Mesenteric fat pad (tissue), 1 donor: ENCODE data around the gene DNAAF2. TPM values are rescaled to one million over a fixed set of nuclear protein-coding genes. Genes with fewer than 3 reads are reported as not detected.
"Not testable (repeated sequence)": the region's sequence is repeated elsewhere in the genome, so short reads cannot be mapped to it uniquely, and the experiment has no call there.

ENCODE experiments used
- DNase-seq: peaks from one replicate; pipeline ENCODE4 v3.0.0-alpha.2; 2020; ENCODE audit warnings: low spot score
- total RNA-seq: library from RNA; stranded (reverse); fragmentation: NEBNext Ultra II Directional; extraction: Animal tissue kit (Norgen Biotek cat#: 25700); gene quantifications from one replicate; pipeline ENCODE4 v1.2.1, GENCODE V29; 2021
- donor health status: DM: yes; HTN: yes; CAD: no.

The DNAAF2 gene
- total RNA-seq, 1 donor from 2014 or later, result 7.5 TPM

DNA sequence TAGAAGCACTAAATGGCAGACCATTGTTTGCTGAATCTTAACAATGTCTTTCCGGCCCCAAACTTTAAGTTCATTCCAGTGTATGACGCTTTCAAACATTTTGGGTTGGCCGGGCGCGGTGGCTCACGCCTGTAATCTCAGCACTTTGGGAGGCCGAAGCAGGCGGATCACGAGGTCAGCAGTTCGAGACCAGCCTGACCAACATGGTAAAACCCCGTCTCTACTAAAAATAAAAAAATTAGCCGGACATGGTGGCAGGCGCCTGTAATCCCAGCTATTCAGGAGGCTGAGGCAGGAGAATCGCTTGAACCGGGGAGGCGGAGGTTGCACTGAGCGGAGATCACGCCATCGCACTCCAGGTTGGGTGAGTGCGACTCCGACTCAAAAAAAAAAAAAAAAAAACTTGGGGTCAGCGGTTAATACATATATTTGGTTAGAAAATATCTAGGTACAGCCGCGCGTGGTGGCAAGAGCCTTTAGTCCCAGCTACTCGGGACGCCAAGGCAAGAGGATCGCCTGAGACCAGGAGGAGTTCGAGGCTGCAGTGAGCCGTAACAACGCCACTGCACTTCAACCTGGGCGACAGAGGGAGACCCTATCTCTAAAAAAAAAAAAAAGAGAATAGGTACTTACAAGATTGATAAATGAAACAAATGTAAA is 49.9 kb downstream of the DNAAF2 start:
- not testable (repeated sequence) for DNase-seq

GRCh38 chr14:49584058-49584457 is 51.0 kb downstream of the DNAAF2 start:
- no peak for DNase-seq

GRCh38 chr14:49583629-49584028 is 51.4 kb downstream of the DNAAF2 start:
- no peak for DNase-seq

DNA sequence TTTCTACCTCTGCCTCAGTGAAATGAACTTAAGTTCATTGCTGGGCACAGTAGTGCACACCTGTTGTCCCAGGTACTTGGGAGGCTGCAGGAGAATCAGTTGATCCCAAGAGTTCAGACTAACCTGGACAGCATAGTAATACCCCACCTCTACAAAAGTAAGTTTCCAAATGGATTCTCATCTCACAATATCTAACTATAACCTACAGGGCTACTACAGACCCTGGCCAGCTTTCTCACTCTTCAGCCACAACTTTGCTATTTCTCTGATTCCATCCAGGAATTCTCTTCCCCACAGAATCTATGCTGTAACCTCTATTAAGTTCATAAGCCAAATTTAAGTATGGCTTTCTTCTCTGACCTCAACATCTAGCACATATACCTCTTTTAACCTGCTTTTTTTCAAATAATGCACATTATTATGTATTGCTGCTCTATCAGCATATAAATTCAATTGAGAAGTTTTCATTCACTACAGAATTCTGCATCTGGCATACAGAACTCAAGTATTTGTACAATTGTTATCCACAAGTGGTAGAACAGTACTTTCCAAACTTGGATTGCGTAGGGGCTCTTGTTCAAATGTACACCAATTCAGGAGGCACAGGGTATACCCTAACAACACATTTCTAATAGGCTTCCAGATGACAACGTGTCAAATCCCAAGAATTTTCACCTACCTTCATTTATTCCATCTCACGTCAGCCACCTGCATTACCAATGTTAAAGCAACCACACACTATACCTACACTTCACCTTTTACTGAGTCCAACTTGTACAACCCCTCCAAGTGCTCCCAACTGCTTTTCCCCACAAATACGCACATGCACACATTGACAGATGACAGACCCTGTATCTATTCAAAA is 52.7 kb downstream of the DNAAF2 start:
- no peak for DNase-seq

DNA sequence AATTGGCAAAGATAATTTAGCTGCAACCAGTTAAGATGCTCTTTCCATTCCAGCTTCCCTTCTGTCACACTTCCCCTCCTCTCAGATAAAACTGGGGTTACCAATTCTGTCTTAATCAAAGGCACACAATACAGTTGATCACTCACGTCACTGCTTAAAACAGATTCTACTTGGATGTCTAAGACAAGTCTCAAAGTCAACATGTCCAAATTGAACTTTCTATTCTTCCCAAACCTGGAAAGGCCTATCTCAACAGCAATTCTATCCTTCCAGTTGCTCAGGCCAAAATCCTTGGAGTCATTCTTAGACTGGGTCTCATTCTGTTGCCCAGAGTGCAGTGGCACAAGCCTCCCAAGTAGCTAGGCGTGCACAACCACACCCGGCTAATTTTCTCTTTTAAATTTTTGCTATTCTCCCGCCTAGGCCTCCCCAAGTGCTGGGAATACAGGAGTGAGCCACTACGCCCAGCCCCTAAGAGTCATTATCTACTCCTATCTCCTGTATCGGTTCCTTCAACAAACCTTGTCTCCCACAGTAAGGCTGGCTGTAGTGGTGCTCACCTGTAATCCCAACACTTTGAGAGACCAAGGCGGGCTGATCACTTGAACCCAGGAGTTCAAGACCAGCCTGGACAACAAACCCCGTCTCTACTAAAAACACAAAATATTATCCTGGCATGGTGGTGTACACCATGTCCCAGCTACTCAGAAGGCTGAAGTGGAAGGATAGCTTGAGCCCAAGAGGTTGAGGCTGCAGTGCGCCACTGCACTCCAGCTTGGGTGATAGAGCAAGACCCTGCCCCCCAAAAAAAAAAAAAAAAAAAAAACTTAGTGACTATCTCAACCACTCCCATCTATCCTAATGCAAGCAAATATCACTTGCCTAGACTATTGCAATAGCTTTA is 53.6 kb downstream of the DNAAF2 start:
- DNase-seq, result no peak

- no peak for DNase-seq
Observed at GRCh38 chr14:49579841-49580240, 55.2 kb downstream of the DNAAF2 start.

DNA sequence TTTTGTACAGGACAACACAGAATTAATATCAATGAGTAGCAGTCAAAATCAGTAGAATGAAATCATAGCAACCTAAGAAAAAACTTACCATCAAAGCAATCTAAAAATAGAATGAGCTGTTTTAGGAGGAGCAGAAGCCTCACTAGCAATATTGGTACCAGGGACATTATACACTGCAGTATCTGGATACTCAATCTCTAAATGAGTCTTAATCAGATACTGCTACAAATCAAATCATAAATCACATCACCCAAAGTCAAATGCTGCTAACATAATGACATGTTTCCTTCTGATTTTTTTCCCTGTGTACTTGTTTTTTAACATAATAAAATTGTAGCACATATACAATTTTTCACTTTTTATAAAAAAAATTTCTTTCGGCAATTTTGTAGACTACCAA is 56.9 kb downstream of the DNAAF2 start:
- no peak for DNase-seq

Other genes with a start within 250 kb of the DNAAF2 start
- 1,006 TPM for gene RPS29, start 48.9 kb downstream of the DNAAF2 start, total RNA-seq
- gene LRR1, start 36.3 kb downstream of the DNAAF2 start, total RNA-seq, result 12.0 TPM
- gene RPL36AL, start 14.6 kb downstream of the DNAAF2 start, total RNA-seq, result 138 TPM
- gene MGAT2, start 14.4 kb downstream of the DNAAF2 start, total RNA-seq, result 36.5 TPM
- gene POLE2, start 53.0 kb upstream of the DNAAF2 start, total RNA-seq, result 0.96 TPM
- gene KLHDC1, start 57.9 kb upstream of the DNAAF2 start, total RNA-seq, result 7.8 TPM
- 52.9 TPM for gene KLHDC2, start 132.9 kb upstream of the DNAAF2 start, total RNA-seq
- gene NEMF, start 217.5 kb upstream of the DNAAF2 start, total RNA-seq, result 72.0 TPM